Brain microvascular endothelial cell (primary cell): Measurements from ENCODE around the gene MT1X.
A peak's percentile ranks its signal among the peaks of the same experiment; 100 is the strongest.

Experiments
- DNase-seq: peaks from one replicate; pipeline ENCODE4 v3.0.0-alpha.2; 2020
- H3K27ac ChIP-seq: fragments of 250-450 bp; sonication (Bioruptor Pico); 2 replicates; pipeline ENCODE4 v1.5.1; 2020; ENCODE audit warnings: mild to moderate bottlenecking, moderate library complexity
- H3K27me3 ChIP-seq: fragments of 250-450 bp; sonication (Bioruptor Pico); replicated peaks from 2 replicates; pipeline ENCODE4 v1.5.1; 2020; ENCODE audit warnings: mild to moderate bottlenecking
- H3K36me3 ChIP-seq: fragments of 250-450 bp; sonication (Bioruptor Pico); replicated peaks from 2 replicates; pipeline ENCODE4 v1.5.1; 2020; ENCODE audit warnings: mild to moderate bottlenecking
- H3K4me3 ChIP-seq: 2 replicates; pipeline ENCODE4 v1.5.1; 2011; ENCODE audit warnings: low read depth, mild to moderate bottlenecking, control low read depth, low read length, moderate library complexity
- CTCF ChIP-seq: IDR thresholded peaks from 2 replicates; pipeline ENCODE4 v1.5.1; 2011; ENCODE audit warnings: low read depth, mild to moderate bottlenecking, moderate library complexity, low read length, control low read depth, inconsistent platforms; ENCODE audit errors: missing control alignments
- in situ Hi-C: cut with HindIII; loops from 2 replicates; pipeline ENCODE4 v1.10.0; 2017; ENCODE audit warnings: low sequenced_read_pairs, low pct_ligation_motif_present

The MT1X gene

GRCh38 chr16:56688762-56689161, 6.5 kb downstream of the MT1X start:
- no peak overlapping the region for H3K27ac ChIP-seq
- in situ Hi-C loops, result no loop called here
- TF ChIP-seq CTCF, result peak; percentile 9

GRCh38 chr16:56689171-56689570, 6.9 kb downstream of the MT1X start:
- no peak for TF ChIP-seq CTCF
- no peaks in the 10 kb centered on the region for H3K36me3 ChIP-seq
- no peak for DNase-seq
- in situ Hi-C loops, result no loop called here
- H3K27ac ChIP-seq, result no peak overlapping the region
- H3K4me3 ChIP-seq, result no peak overlapping the region
- no peaks in the 10 kb centered on the region for H3K27me3 ChIP-seq

More at GRCh38 chr16:56688762-56689161, 6.5 kb downstream of the MT1X start:
- no peaks in the 10 kb centered on the region for H3K27me3 ChIP-seq
- no peak for DNase-seq
- no peak overlapping the region for H3K4me3 ChIP-seq
- no peaks in the 10 kb centered on the region for H3K36me3 ChIP-seq

GRCh38 chr16:56690420-56691122, 8.3 kb downstream of the MT1X start:
- no peaks in the 10 kb centered on the region for H3K36me3 ChIP-seq
- no peaks in the 10 kb centered on the region for H3K27me3 ChIP-seq
- TF ChIP-seq CTCF, result no peak
- DNase-seq, result no peak
- no peak overlapping the region for H3K4me3 ChIP-seq
- H3K27ac ChIP-seq, result no peak overlapping the region
- in situ Hi-C loops, result no loop called here

DNA sequence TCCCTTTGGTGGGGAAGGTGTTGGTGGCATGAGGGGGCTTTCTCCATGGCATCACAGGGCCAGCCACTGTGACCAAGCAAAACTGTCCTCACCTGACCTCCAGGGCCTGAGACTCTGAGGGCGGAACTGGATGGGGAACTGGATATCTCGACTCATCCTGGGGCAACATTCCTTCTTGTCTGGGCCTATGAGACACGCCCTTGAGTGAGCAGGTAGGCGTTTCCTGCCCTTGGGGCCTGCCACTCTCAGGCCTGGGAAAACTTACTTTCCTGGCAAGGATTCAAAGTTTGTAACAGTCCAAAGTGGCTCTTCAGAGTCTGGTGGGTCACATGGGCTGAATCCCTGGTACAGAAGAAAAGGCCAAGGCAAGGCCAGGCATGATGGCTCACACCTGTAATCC, 9.6 kb downstream of the MT1X start:
- TF ChIP-seq CTCF, result no peak
- H3K4me3 ChIP-seq, result no peak overlapping the region
- H3K27me3 ChIP-seq, result no peaks in the 10 kb centered on the region
- H3K36me3 ChIP-seq, result no peaks in the 10 kb centered on the region
- DNase-seq, result no peak
- no peak overlapping the region for H3K27ac ChIP-seq
- in situ Hi-C loops, result no loop called here

DNA sequence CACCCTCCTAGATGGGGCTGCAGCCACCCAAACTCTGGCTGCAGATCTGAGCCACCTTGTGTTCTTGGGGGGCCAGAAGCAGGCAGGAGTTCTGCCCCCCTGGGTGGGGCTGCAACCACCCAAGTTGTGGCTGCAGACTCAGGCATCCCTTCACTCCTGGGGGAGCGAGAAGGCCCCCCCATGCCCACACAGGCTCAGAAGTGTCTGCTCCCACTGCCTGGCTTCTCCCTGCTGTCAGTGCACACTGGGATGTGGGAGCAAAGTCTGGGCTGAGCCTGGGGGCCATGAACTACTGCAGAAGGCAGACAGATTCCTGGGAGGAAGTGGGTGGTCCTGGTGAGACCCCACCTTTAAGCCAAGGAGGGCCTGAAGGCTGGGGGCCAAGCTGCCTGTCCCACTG, 13.0 kb downstream of the MT1X start:
- DNase-seq, result no peak
- no peak overlapping the region for H3K4me3 ChIP-seq
- in situ Hi-C loops, result no loop called here
- H3K27me3 ChIP-seq, result no peaks in the 10 kb centered on the region
- no peak overlapping the region for H3K27ac ChIP-seq
- no peaks in the 10 kb centered on the region for H3K36me3 ChIP-seq
- no peak for TF ChIP-seq CTCF

GRCh38 chr16:56697456-56698155, 15.3 kb downstream of the MT1X start:
- no peak for TF ChIP-seq CTCF
- Histone ChIP-seq H3K27me3 (no peaks in the 10 kb centered on the region), H3K4me3 (no peak overlapping the region), H3K27ac (no peak overlapping the region), H3K36me3 (no peaks in the 10 kb centered on the region)
- no peak for DNase-seq
- in situ Hi-C loops, result no loop called here
